ENCODE results near the gene DAPK3.
"Not testable (repeated sequence)": the region's sequence is repeated elsewhere in the genome, so short reads cannot be mapped to it uniquely, and the experiment has no call there.

Gene DAPK3

GRCh38 chr19:4010808-4011110 is 39.9 kb upstream of the DAPK3 start:
- TF ChIP-seq, protein P1, sequence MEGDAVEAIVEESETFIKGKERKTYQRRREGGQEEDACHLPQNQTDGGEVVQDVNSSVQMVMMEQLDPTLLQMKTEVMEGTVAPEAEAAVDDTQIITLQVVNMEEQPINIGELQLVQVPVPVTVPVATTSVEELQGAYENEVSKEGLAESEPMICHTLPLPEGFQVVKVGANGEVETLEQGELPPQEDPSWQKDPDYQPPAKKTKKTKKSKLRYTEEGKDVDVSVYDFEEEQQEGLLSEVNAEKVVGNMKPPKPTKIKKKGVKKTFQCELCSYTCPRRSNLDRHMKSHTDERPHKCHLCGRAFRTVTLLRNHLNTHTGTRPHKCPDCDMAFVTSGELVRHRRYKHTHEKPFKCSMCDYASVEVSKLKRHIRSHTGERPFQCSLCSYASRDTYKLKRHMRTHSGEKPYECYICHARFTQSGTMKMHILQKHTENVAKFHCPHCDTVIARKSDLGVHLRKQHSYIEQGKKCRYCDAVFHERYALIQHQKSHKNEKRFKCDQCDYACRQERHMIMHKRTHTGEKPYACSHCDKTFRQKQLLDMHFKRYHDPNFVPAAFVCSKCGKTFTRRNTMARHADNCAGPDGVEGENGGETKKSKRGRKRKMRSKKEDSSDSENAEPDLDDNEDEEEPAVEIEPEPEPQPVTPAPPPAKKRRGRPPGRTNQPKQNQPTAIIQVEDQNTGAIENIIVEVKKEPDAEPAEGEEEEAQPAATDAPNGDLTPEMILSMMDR (conservative IDR thresholded peaks at IDR 0.05; ENCODE audit: low read depth, low read length): no peak
- no peak overlapping the region for H3K4me3 ChIP-seq (ENCODE audit: low read depth, low read length)
- no peak for DNase-seq (ENCODE audit: low read depth)

DNA sequence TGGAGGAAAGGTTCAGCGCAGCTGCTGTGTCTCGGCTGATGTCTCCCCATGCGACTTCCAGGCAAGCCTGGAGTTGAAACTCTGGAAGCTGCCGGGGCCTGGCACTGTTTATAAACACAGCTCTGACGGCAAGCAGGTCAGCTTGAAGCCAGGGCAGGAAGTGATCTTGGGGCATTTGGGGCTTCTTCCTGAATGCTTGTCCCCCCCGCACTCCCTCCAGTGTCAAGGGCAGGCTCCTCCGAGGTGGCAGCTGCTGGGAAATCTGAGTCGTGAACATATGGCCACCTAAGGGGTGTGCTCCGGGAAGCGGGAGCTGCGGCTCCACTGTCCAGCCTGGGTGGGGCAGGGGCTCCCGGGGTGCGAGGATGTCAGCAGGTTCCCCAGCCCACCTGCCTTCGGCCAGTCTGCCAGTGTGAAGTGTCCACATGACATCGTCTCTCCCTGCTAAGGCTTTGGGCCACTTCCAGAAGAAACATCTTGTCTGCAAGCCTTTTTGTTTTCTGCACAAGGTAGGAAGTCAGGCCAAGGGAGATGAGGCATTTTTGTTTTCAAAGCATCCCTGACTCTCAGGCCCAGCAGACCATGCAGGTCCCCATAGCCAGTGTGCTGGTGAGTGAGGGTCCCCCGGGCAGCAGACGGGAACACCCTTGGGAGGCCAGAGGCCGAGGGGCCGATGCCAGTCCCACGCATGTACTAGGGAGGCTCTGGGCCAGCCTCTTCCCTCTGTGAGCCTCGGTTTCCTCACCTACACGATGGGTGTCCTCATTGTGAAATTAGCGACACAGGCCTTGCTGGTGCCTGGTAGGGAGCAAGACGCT is 39.3 kb upstream of the DAPK3 start:
- TF ChIP-seq, protein P1 (conservative IDR thresholded peaks at IDR 0.05; ENCODE audit: low read depth, low read length): no peak
- DNase-seq (ENCODE audit: low read depth): peak; percentile 53
- peak overlapping the region; percentile 17 for H3K4me3 ChIP-seq (ENCODE audit: low read depth, low read length)

GRCh38 chr19:4007836-4008539 is 37.1 kb upstream of the DAPK3 start:
- peak overlapping the region; percentile 79 for H3K4me3 ChIP-seq (ENCODE audit: low read depth, low read length)
- TF ChIP-seq, protein P1 (conservative IDR thresholded peaks at IDR 0.05; ENCODE audit: low read depth, low read length): no peak
- DNase-seq (ENCODE audit: low read depth): peak; percentile 30

- peak; percentile 95 for DNase-seq (ENCODE audit: low read depth)
- peak within 1 kb of the TSS; percentile 95 for H3K4me3 ChIP-seq (ENCODE audit: low read depth, low read length)
- TF ChIP-seq, protein P1 (conservative IDR thresholded peaks at IDR 0.05; ENCODE audit: low read depth, low read length): no peak
Measured at GRCh38 chr19:4007021-4007835, 36.3 kb upstream of the DAPK3 start, which contains the start of gene PIAS4. Gene PIAS4, plus strand, starts transcription at chr19:4007736. Its CDS starts 25 bp downstream, at chr19:4007761.

DNA sequence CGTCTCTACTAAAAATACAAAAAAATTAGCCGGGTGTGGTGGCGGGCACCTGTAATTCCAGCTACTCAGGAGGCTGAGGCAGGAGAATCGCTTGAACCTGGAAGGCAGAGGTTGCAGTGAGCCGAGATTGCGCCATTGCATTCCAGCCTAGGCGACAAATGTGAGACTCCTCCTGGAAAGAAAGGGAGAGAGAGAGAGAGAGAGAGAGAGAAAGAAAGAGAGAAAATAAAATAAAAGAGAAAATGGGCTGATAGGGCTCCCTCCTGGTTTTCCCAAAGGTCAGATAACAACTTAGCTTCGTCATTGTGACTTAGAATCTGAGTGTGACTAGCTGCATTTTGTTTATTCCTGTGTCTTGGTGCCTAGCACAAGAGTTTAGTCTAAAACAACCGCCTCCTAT is 34.5 kb upstream of the DAPK3 start:
- DNase-seq (ENCODE audit: low read depth); H3K4me3 ChIP-seq (ENCODE audit: low read depth, low read length): not testable (repeated sequence)

DNA sequence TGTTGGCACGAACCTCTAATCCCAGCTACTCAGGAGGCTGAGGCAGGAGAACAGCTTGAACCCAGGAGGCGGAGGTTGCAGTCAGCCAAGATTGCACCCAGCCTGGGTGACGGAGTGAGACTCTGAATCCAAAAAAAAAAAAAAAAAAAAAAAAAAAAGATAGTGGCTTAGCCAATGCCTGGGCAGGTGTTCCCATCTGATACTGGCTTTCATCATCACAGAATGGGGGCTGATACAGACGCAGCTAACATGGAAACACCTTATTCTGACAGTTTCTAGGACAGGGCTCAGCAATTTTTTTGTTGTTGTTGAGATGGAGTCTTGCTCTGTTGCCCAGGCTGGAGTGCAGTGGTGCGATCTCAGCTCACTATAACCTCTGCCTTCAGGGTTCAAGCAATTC is 29.9 kb upstream of the DAPK3 start:
- not testable (repeated sequence) for H3K4me3 ChIP-seq (ENCODE audit: low read depth, low read length)

DNA sequence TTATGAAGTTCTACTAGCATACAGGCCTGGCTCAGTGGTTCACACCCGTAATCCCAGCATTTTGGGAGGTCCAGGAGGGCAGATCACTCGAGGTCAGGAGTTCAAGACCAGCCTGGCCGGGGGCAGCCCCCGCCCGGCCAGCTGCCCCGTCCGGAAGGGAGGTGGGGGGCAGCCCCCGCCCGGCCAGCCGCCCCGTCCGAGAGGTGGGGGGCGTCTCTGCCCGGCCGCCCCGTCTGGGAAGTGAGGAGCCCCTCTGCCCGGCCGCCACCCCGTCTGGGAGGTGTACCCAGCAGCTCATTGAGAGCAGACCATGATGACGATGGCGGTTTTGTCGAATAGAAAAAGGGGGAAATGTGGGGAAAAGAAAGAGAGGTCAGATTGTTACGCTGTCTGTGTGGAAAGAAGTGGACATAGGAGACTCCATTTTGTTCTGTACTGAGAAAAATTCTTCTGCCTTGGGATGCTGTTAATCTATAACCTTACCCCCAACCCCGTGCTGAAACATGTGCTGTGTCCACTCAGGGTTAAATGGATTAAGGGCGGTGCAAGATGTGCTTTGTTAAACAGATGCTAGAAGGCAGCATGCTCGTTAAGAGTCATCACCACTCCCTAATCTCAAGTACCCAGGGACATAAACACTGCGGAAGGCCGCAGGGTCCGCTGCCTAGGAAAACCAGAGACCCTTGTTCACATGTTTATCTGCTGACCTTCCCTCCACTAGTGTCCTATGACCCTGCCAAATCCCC is 27.9 kb upstream of the DAPK3 start:
- not testable (repeated sequence) for DNase-seq (ENCODE audit: low read depth)

More for the DNA sequence above, 29.9 kb upstream of the DAPK3 start:
- DNase-seq (ENCODE audit: low read depth): not testable (repeated sequence)

GRCh38 chr19:3995607-3996006 is 24.7 kb upstream of the DAPK3 start:
- TF ChIP-seq, protein P1 (conservative IDR thresholded peaks at IDR 0.05; ENCODE audit: low read depth, low read length): no peak

More for the DNA sequence above, 27.9 kb upstream of the DAPK3 start:
- H3K4me3 ChIP-seq (ENCODE audit: low read depth, low read length): not testable (repeated sequence)

More at GRCh38 chr19:3995607-3996006, 24.7 kb upstream of the DAPK3 start:
- no peak for DNase-seq (ENCODE audit: low read depth)
- no peak overlapping the region for H3K4me3 ChIP-seq (ENCODE audit: low read depth, low read length)

All from choroid plexus epithelial cell (primary cell).